Measurements from ENCODE around the gene RGPD4. TPM values are rescaled to one million over a fixed set of nuclear protein-coding genes. Genes with fewer than 3 reads are reported as not detected.

Gene RGPD4
- total and polyA plus RNA-seq, 8 donors: not detected

DNA sequence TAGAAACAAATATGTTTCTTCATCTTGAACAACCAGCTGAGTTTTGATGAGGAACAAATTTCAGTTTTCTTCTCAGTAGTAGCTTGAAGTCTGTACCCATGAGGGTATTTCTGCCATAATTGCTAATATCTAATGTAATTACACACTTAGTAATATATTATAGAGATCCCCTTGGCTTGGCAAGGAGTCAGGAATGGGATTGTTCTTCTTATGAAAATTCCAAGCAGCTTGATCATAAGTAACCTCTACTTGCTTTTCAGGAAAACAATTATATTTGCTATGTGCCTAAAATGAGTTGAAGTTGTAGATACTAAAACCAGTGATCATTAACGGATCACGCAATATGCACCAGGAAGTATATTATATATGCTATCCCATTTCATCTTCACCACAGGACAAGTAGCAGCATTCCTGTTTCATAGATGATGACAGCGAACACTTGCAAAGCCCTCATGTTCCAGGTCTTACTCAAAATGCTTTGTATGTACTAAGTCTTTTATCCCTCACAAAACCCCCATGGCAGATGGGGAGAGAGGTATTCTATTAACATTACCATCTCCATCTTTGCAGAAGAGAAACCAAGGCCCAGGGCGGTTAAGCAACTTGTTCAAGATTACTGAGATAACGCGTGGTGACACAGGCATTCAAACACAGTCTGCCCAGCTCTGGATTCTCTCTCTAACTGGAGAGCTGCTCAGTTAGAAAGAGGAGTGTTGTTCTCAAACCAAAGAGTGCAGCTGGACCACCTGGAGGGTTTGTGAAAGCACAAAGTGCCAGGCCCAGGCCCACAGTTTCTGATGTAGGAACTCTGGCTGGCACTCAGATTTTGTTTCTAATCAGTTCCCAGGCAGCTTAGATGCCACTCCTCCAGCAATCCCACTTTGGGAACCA is 21.8 kb upstream of the RGPD4 start:
- TF ChIP-seq, protein P1, sequence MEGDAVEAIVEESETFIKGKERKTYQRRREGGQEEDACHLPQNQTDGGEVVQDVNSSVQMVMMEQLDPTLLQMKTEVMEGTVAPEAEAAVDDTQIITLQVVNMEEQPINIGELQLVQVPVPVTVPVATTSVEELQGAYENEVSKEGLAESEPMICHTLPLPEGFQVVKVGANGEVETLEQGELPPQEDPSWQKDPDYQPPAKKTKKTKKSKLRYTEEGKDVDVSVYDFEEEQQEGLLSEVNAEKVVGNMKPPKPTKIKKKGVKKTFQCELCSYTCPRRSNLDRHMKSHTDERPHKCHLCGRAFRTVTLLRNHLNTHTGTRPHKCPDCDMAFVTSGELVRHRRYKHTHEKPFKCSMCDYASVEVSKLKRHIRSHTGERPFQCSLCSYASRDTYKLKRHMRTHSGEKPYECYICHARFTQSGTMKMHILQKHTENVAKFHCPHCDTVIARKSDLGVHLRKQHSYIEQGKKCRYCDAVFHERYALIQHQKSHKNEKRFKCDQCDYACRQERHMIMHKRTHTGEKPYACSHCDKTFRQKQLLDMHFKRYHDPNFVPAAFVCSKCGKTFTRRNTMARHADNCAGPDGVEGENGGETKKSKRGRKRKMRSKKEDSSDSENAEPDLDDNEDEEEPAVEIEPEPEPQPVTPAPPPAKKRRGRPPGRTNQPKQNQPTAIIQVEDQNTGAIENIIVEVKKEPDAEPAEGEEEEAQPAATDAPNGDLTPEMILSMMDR (IDR thresholded peaks at IDR 0.05): no peak
- TF ChIP-seq EP300 (IDR thresholded peaks at IDR 0.05) (no peak), POLR2AphosphoS5 (IDR thresholded peaks at IDR 0.05) (no peak), POLR2A (IDR thresholded peaks at IDR 0.05) (no peak)
- Histone ChIP-seq H3K27ac (no peak overlapping the region), H3K4me3 (no peak overlapping the region), H3K9me3 (no peaks in the 10 kb centered on the region), H3K27me3 (no peaks in the 10 kb centered on the region), H3K36me3 (no peaks in the 10 kb centered on the region), H3K4me1 (peaks cover 0 to 9% (median 0%) of the 10 kb centered on the region in 4 donors)
- 87 to 92% (median 91%) methylated on average over 6 of the region's 6 CpGs for WGBS, 5 donors
- no peak for DNase-seq
- intact Hi-C loops (cut with DNase I; ENCODE audit: low total_unique reads): no loop called here

DNA sequence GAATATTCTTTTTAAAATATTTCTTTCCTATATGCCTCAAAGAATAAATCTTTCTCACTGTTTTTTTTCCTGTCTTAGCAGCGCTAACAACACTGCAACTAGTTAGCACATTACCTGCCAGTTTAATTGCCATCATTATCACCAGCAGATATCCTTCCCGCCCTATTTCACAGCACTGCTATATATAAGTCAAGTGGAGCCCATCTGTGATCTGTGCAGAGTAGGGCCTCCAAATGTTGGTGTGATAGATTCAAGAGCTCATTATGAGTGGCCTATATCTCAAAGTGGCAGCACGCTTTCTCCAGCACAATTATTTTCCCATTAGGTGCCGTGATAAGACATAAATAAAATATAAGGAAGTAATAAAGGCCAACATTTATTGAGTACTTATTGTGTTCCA is 19.8 kb upstream of the RGPD4 start:
- intact Hi-C loops (cut with DNase I; ENCODE audit: low total_unique reads): no loop called here
- Histone ChIP-seq H3K4me1 (peaks cover 0 to 9% (median 0%) of the 10 kb centered on the region in 4 donors), H3K4me3 (no peak overlapping the region), H3K27ac (no peak overlapping the region), H3K9me3 (no peaks in the 10 kb centered on the region), H3K27me3 (no peaks in the 10 kb centered on the region), H3K36me3 (no peaks in the 10 kb centered on the region)
- DNase-seq: no peak
- TF ChIP-seq POLR2AphosphoS5 (IDR thresholded peaks at IDR 0.05): no peak
- no peak for TF ChIP-seq POLR2A (IDR thresholded peaks at IDR 0.05)
- TF ChIP-seq, protein P1 (IDR thresholded peaks at IDR 0.05): no peak
- TF ChIP-seq EP300 (IDR thresholded peaks at IDR 0.05): no peak
- WGBS, 5 donors: 68 to 76% (median 74%) methylated on average over 4 of the region's 4 CpGs

DNA sequence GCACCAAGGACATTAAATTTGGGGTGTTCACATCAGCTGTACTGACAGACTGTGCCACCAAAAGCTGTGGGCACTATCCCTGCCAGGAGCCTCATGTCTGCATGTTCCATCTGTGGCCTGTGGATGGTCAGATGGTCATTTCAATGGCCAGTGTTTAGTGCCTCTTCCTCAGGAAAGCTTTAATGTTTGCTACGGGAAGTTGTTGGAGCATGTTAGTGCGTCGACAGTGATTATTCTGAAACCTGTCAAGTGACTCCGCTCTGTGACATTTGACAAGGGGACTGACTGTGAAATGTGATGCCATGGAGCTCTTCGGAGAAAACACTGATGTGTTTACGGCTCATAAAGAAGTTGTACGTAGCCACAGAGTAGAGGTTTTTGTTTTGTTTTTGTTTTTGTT is 18.7 kb upstream of the RGPD4 start:
- no peak for TF ChIP-seq POLR2A (IDR thresholded peaks at IDR 0.05)
- TF ChIP-seq POLR2AphosphoS5 (IDR thresholded peaks at IDR 0.05): no peak
- TF ChIP-seq, protein P1 (IDR thresholded peaks at IDR 0.05): no peak
- TF ChIP-seq EP300 (IDR thresholded peaks at IDR 0.05): no peak
- peaks cover 0 to 9% (median 0%) of the 10 kb centered on the region in 4 donors for H3K4me1 ChIP-seq
- intact Hi-C loops (cut with DNase I; ENCODE audit: low total_unique reads): no loop called here
- H3K27me3 ChIP-seq: no peaks in the 10 kb centered on the region
- H3K36me3 ChIP-seq: no peaks in the 10 kb centered on the region
- no peak overlapping the region for H3K27ac ChIP-seq
- no peak overlapping the region for H3K4me3 ChIP-seq
- WGBS, 5 donors: 85 to 96% (median 88%) methylated on average over 7 of the region's 7 CpGs
- peak in 1 of 2 donors; percentile 10 for DNase-seq
- no peaks in the 10 kb centered on the region for H3K9me3 ChIP-seq

DNA sequence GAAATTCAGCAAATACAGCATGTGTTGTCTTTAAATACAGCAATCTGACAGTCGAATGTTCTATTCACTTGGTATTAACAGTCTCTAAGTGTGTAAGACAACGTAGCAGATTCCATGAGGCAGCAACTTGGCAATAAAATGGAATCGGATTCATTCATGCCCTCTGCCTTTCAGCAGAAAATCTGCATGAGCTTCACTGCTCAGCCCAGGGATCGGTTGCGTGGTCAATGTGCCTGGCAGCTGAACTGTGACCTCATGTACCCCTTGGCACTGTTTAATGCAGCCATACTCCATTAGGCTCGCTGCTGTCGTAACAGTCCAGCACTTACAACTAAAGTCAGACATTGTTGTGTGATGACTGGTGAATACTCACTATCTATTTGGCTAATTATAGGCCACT is 17.7 kb upstream of the RGPD4 start:
- Histone ChIP-seq H3K4me3 (no peak overlapping the region), H3K36me3 (no peaks in the 10 kb centered on the region), H3K27ac (no peak overlapping the region), H3K4me1 (peaks cover 0 to 9% (median 0%) of the 10 kb centered on the region in 4 donors), H3K27me3 (no peaks in the 10 kb centered on the region), H3K9me3 (no peaks in the 10 kb centered on the region)
- peak in 1 of 2 donors; percentile 32 for DNase-seq
- TF ChIP-seq EP300 (IDR thresholded peaks at IDR 0.05): no peak
- TF ChIP-seq POLR2AphosphoS5 (IDR thresholded peaks at IDR 0.05): no peak
- TF ChIP-seq, protein P1 (IDR thresholded peaks at IDR 0.05): no peak
- 46 to 67% (median 57%) methylated on average over 7 of the region's 7 CpGs for WGBS, 5 donors
- intact Hi-C loops (cut with DNase I; ENCODE audit: low total_unique reads): no loop called here
